H9 (cell line): ENCODE data around the gene MAPK11. TPM values are rescaled to one million over a fixed set of nuclear protein-coding genes. Genes with fewer than 3 reads are reported as not detected.

ENCODE experiments used
- DNase-seq: peaks from one replicate; pipeline ENCODE4 v3.0.0-alpha.2; 2017
- H2AFZ ChIP-seq: one replicate; pipeline ENCODE4 v1.6.1; 2013; ENCODE audit warnings: mild to moderate bottlenecking, low read length, control low read depth, moderate library complexity
- H2AK5ac ChIP-seq: 2 replicates; pipeline ENCODE4 v1.6.1; 2013; ENCODE audit warnings: low read length, control low read depth, mixed read lengths; ENCODE audit not compliant: insufficient read length
- H2BK120ac ChIP-seq: one replicate; pipeline ENCODE4 v1.6.1; 2013; ENCODE audit warnings: low read depth, mild to moderate bottlenecking, low read length, control low read depth, inconsistent platforms; ENCODE audit not compliant: poor library complexity, severe bottlenecking
- H2BK12ac ChIP-seq: 2 replicates; pipeline ENCODE4 v1.6.1; 2013; ENCODE audit warnings: low read length, control low read depth, mixed read lengths, low read depth; ENCODE audit not compliant: insufficient read length
- H2BK15ac ChIP-seq: 2 replicates; pipeline ENCODE4 v1.6.1; 2013; ENCODE audit warnings: low read depth, low read length, control low read depth
- H2BK20ac ChIP-seq: one replicate; pipeline ENCODE4 v1.6.1; 2013; ENCODE audit warnings: low read depth, mild to moderate bottlenecking, low read length, control low read depth, inconsistent platforms; ENCODE audit not compliant: poor library complexity, severe bottlenecking
- H2BK5ac ChIP-seq: 2 replicates; pipeline ENCODE4 v1.6.1; 2013; ENCODE audit warnings: low read length, control low read depth, mixed read lengths; ENCODE audit not compliant: insufficient read length
- H3K14ac ChIP-seq: 2 replicates; pipeline ENCODE4 v1.6.1; 2013; ENCODE audit warnings: low read length, control low read depth; ENCODE audit not compliant: insufficient read depth
- H3K18ac ChIP-seq: 2 replicates; pipeline ENCODE4 v1.6.1; 2013; ENCODE audit warnings: low read depth, mild to moderate bottlenecking, mixed read lengths, low read length, control low read depth; ENCODE audit not compliant: insufficient read length
- H3K23ac ChIP-seq: 2 replicates; pipeline ENCODE4 v1.6.1; 2013; ENCODE audit warnings: low read length, control low read depth, mixed read lengths, low read depth; ENCODE audit not compliant: insufficient read length
- H3K23me2 ChIP-seq: 2 replicates; pipeline ENCODE4 v1.6.1; 2013; ENCODE audit warnings: low read depth, mild to moderate bottlenecking, mixed read lengths, low read length, control low read depth; ENCODE audit not compliant: insufficient read length, poor library complexity, severe bottlenecking
- H3K27ac ChIP-seq: 2 replicates; pipeline ENCODE4 v1.5.1; 2013; ENCODE audit warnings: low read length, control low read depth, mixed read lengths, low read depth; ENCODE audit not compliant: insufficient read length
- H3K27me3 ChIP-seq: 2 replicates; pipeline ENCODE4 v1.6.1; 2013; ENCODE audit warnings: low read length, control low read depth, inconsistent platforms; ENCODE audit not compliant: insufficient read depth
- H3K4ac ChIP-seq: 2 replicates; pipeline ENCODE4 v1.6.1; 2013; ENCODE audit warnings: low read depth, mild to moderate bottlenecking, control low read depth, inconsistent platforms, low read length, moderate library complexity
- H3K4me1 ChIP-seq: 2 replicates; pipeline ENCODE4 v1.6.1; 2013; ENCODE audit warnings: low read length, control low read depth, inconsistent platforms; ENCODE audit not compliant: insufficient read depth
- H3K4me2 ChIP-seq: 2 replicates; pipeline ENCODE4 v1.6.1; 2013; ENCODE audit warnings: low read length, control low read depth, mixed read lengths; ENCODE audit not compliant: insufficient read length, insufficient read depth
- H3K56ac ChIP-seq: 2 replicates; pipeline ENCODE4 v1.6.1; 2013; ENCODE audit warnings: low read depth, mild to moderate bottlenecking, mixed read lengths, low read length, control low read depth; ENCODE audit not compliant: insufficient read length
- H3K79me1 ChIP-seq: 2 replicates; pipeline ENCODE4 v1.6.1; 2013; ENCODE audit warnings: low read depth, mild to moderate bottlenecking, moderate library complexity, low read length, control low read depth, inconsistent platforms; ENCODE audit not compliant: insufficient read depth, poor library complexity, severe bottlenecking
- H3K79me2 ChIP-seq: 2 replicates; pipeline ENCODE4 v1.6.1; 2013; ENCODE audit warnings: low read length, control low read depth, inconsistent platforms; ENCODE audit not compliant: insufficient read depth
- H3K9ac ChIP-seq: 2 replicates; pipeline ENCODE4 v1.6.1; 2013; ENCODE audit warnings: low read length, control low read depth, mixed read lengths; ENCODE audit not compliant: insufficient read length; ENCODE audit errors: extremely low read depth
- H3K9me3 ChIP-seq: one replicate; pipeline ENCODE4 v1.6.1; 2013; ENCODE audit warnings: low read depth, low read length, inconsistent platforms; ENCODE audit not compliant: control insufficient read depth
- H3T11ph ChIP-seq: one replicate; pipeline ENCODE4 v1.6.1; 2013; ENCODE audit warnings: mild to moderate bottlenecking, low read length, control low read depth, inconsistent platforms
- H4K20me1 ChIP-seq: one replicate; pipeline ENCODE4 v1.6.1; 2013; ENCODE audit not compliant: control insufficient read depth, insufficient read length, insufficient read depth
- H4K5ac ChIP-seq: 2 replicates; pipeline ENCODE4 v1.6.1; 2013; ENCODE audit warnings: low read depth, mild to moderate bottlenecking, mixed read lengths, low read length, control low read depth; ENCODE audit not compliant: insufficient read length
- H4K8ac ChIP-seq: replicated peaks from 2 replicates; pipeline ENCODE4 v1.6.1; 2013; ENCODE audit warnings: low read length, control low read depth, mixed read lengths, low read depth; ENCODE audit not compliant: insufficient read length
- H4K91ac ChIP-seq: 2 replicates; pipeline ENCODE4 v1.6.1; 2013; ENCODE audit warnings: low read depth, mild to moderate bottlenecking, moderate library complexity, mixed read lengths, low read length, control low read depth; ENCODE audit not compliant: insufficient read length
- H3K27ac Mint-ChIP-seq, 3 experiments: 2 replicates in 2 of 3; 3 replicates in 1 of 3; pipeline ENCODE4 v1.8.0; 2020 to 2021; ENCODE audit warnings: mixed read lengths in 3 of 3, mild to moderate bottlenecking in 1 of 3, moderate library complexity in 1 of 3
- H3K27me3 Mint-ChIP-seq: 2 replicates; pipeline ENCODE4 v1.8.0; 2021; ENCODE audit warnings: low read depth, mild to moderate bottlenecking, moderate library complexity, mixed read lengths
- H3K36me3 Mint-ChIP-seq, 3 experiments: 2 replicates in 2 of 3; 3 replicates in 1 of 3; pipeline ENCODE4 v1.8.0; 2020 to 2021; ENCODE audit warnings: low read depth in 3 of 3, mixed read lengths in 3 of 3; ENCODE audit not compliant: insufficient read depth in 1 of 3
- H3K4me1 Mint-ChIP-seq, 2 experiments: 2 replicates each; pipeline ENCODE4 v1.8.0; 2020; ENCODE audit warnings: mixed read lengths in 2 of 2
- H3K4me3 Mint-ChIP-seq, 2 experiments: 2 replicates in 1 of 2; 3 replicates in 1 of 2; pipeline ENCODE4 v1.8.0; 2020 to 2021; ENCODE audit warnings: mild to moderate bottlenecking in 2 of 2, mixed read lengths in 2 of 2, moderate library complexity in 1 of 2
- H3K9me3 Mint-ChIP-seq, 2 experiments: 2 replicates in 1 of 2; 3 replicates in 1 of 2; pipeline ENCODE4 v1.8.0; 2020; ENCODE audit warnings: mild to moderate bottlenecking in 2 of 2, mixed read lengths in 2 of 2, moderate library complexity in 1 of 2
- CTCF ChIP-seq: fragments of 200-600 bp; sonication (generic); conservative IDR thresholded peaks from 3 replicates; pipeline ENCODE4 v1.8.0; 2021; ENCODE audit warnings: antibody characterized with exemption, mild to moderate bottlenecking
- WGBS: extraction: QIAGEN DNeasy Blood & Tissue Kit; methylation state at CpG from one replicate; pipeline ENCODE4 v1.1.7; 2013; ENCODE audit warnings: missing lambda C conversion rate, low lambda C conversion rate, mixed read lengths; ENCODE audit not compliant: insufficient read length; ENCODE audit errors: extremely low coverage; 5-methylcytosine and 5-hydroxymethylcytosine counted together
- total RNA-seq: library from RNA; stranded (reverse); gene quantifications from 2 replicates; pipeline ENCODE4 v1.2.1, GENCODE V29; 2021

The MAPK11 gene
- total RNA-seq, 1 experiment from 2014 or later: 1.5 TPM

GRCh38 chr22:50229370-50229769 lies 40.8 kb downstream of the MAPK11 start:
- H4K91ac ChIP-seq: no peak overlapping the region
- H3K4me1 Mint-ChIP-seq: no peaks in the 10 kb centered on the region
- no peaks in the 10 kb centered on the region for H3K27me3 Mint-ChIP-seq
- no peak overlapping the region for H3K23ac ChIP-seq
- TF ChIP-seq CTCF: no peak
- H3K4me1 ChIP-seq: no peaks in the 10 kb centered on the region
- no peak overlapping the region for H3K18ac ChIP-seq
- no peak overlapping the region for H3K14ac ChIP-seq
- no peak overlapping the region for H3K56ac ChIP-seq
- peaks cover 0 to 2% of the 10 kb centered on the region in 2 experiments; a peak in 1 of 5 replicates for H3K9me3 Mint-ChIP-seq
- H3T11ph ChIP-seq: no peak overlapping the region
- H3K4me2 ChIP-seq: no peak overlapping the region
- H4K5ac ChIP-seq: no peak overlapping the region
- no peak overlapping the region for H2BK20ac ChIP-seq
- peaks cover 7 to 31% (median 23%) of the 10 kb centered on the region in 3 experiments for H3K36me3 Mint-ChIP-seq
- DNase-seq: no peak
- no peaks in the 10 kb centered on the region for H3K79me2 ChIP-seq
- H2BK15ac ChIP-seq: no peak overlapping the region
- no CpG with 5 or more reads among the region's 16 CpGs for WGBS
- H4K20me1 ChIP-seq: peaks cover 3% of the 10 kb centered on the region
- H2AFZ ChIP-seq: no peak overlapping the region
- no peak overlapping the region for H3K4ac ChIP-seq
- no peak overlapping the region for H3K9ac ChIP-seq
- H4K8ac ChIP-seq: no peak overlapping the region
- no peak overlapping the region for H2AK5ac ChIP-seq
- H3K79me1 ChIP-seq: no peaks in the 10 kb centered on the region
- H2BK5ac ChIP-seq: no peak overlapping the region
- H3K9me3 ChIP-seq: no peaks in the 10 kb centered on the region
- H2BK12ac ChIP-seq: no peak overlapping the region
- no peak overlapping the region for H3K4me3 Mint-ChIP-seq
- H3K27ac Mint-ChIP-seq: peak overlapping the region in 2 of 3 experiments; percentile 37 to 91; a peak in 4 of 7 replicates
- no peaks in the 10 kb centered on the region for H3K23me2 ChIP-seq
- no peak overlapping the region for H2BK120ac ChIP-seq
- no peaks in the 10 kb centered on the region for H3K27me3 ChIP-seq
- no peak overlapping the region for H3K27ac ChIP-seq
